Muscle of leg (tissue), 11 donors: ENCODE data around the gene ADK. TPM values are rescaled to one million over a fixed set of nuclear protein-coding genes. Genes with fewer than 3 reads are reported as not detected.
A peak's percentile ranks its signal among the peaks of the same experiment; 100 is the strongest.

ENCODE experiments used
- DNase-seq: peaks from one replicate; pipeline ENCODE4 v3.0.0; 2013
- H3K27ac ChIP-seq: one replicate; pipeline ENCODE4 v1.5.1; 2013; ENCODE audit warnings: mild to moderate bottlenecking, low read length, control low read depth
- H3K27me3 ChIP-seq: one replicate; pipeline ENCODE4 v1.6.1; 2013; ENCODE audit warnings: low read length; ENCODE audit not compliant: control insufficient read depth, insufficient read depth
- H3K36me3 ChIP-seq: one replicate; pipeline ENCODE4 v1.6.1; 2013; ENCODE audit warnings: low read length; ENCODE audit not compliant: control insufficient read depth, insufficient read depth
- H3K4me1 ChIP-seq: one replicate; pipeline ENCODE4 v1.6.1; 2013; ENCODE audit warnings: low read length; ENCODE audit not compliant: control insufficient read depth, insufficient read depth
- H3K4me3 ChIP-seq: one replicate; pipeline ENCODE4 v1.5.1; 2013; ENCODE audit warnings: low read length, control low read depth
- H3K9me3 ChIP-seq: replicated peaks from 2 replicates; pipeline ENCODE4 v1.6.1; 2013; ENCODE audit warnings: low read depth, low read length; ENCODE audit not compliant: control insufficient read depth
- WGBS: methylation state at CpG from one replicate; pipeline ENCODE4 v1.1.5; 2013; ENCODE audit warnings: missing lambda C conversion rate; ENCODE audit not compliant: insufficient coverage; 5-methylcytosine and 5-hydroxymethylcytosine counted together
- polyA plus RNA-seq, 8 donors: library from polyadenylated mRNA; unstranded; fragments of 120-200 nt; gene quantifications; one replicate each; pipeline versions ENCODE4 v1.2.1 to v1.2.3, GENCODE V29; 2013; ENCODE audit warnings: inconsistent platforms in 1 of 8, low replicate concordance in 1 of 8; ENCODE audit not compliant: insufficient read length in 8 of 8, insufficient read depth in 1 of 8
- total RNA-seq: library from RNA; stranded (reverse); fragments of 120-200 nt; gene quantifications from one replicate; pipeline ENCODE4 v1.2.4, GENCODE V29; 2013

ADK gene
- total and polyA plus RNA-seq, 9 donors, result 28.8 to 37.2 (median 34.4) TPM

DNA sequence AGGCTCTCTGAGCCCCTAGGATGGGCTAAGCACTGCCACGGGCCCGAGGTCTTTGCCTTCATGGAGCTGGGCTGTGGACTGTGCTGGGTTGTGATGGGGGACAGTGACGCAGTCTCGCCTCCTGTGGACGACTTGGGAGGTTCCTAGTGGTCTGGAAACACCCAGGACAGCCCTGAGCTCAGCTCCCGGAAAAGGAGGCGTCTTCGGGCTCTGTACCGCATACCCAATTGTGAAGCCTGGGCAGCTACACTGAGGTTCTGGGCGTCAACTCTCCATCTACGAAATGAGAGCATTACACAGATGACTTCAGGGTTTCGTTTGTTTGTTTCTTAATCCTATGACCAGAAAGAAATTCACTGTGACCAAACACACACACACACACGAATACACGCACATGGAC lies 595.8 kb downstream of the ADK start:
- no peak for DNase-seq

DNA sequence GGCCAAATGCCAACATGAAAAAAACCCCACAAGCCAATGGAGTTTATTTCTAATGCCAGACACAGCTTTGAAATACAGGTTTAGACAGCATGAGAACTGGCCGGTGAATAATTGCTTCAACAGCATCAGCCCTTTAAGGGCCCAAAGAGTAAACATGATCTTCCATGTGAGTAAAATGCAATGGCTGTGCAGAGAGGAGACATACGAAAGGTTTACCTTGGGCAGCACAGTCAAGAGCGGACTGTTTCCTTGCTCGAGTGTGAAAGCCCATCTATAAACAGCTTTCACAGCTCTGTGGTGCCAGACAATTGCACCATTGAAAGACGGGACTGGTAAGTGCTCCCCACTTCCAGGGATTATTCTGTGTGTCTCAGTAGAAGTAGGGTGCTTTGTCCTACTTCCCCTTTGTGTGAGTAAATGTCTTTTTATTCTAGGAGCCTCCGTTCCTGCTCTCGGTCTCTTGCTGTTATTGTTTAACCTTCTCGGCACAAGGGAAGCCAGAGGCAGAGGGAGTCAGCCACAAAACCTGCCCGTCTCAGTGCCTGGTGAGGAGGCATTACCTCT lies 597.5 kb downstream of the ADK start:
- H3K9me3 ChIP-seq, result no peaks in the 10 kb centered on the region
- H3K27me3 ChIP-seq, result no peaks in the 10 kb centered on the region
- H3K27ac ChIP-seq, result no peak overlapping the region
- H3K4me3 ChIP-seq, result no peak overlapping the region
- peaks cover 2% of the 10 kb centered on the region for H3K4me1 ChIP-seq
- no peak for DNase-seq
- WGBS, result 89% methylated on average over 1 of the region's 9 CpGs
- H3K36me3 ChIP-seq, result no peaks in the 10 kb centered on the region

More for the DNA sequence above, 595.8 kb downstream of the ADK start:
- Histone ChIP-seq H3K4me3 (no peak overlapping the region), H3K36me3 (no peaks in the 10 kb centered on the region), H3K27ac (no peak overlapping the region), H3K4me1 (no peaks in the 10 kb centered on the region), H3K27me3 (no peaks in the 10 kb centered on the region), H3K9me3 (no peaks in the 10 kb centered on the region)
- WGBS, result 81% methylated on average over 11 of the region's 14 CpGs

DNA sequence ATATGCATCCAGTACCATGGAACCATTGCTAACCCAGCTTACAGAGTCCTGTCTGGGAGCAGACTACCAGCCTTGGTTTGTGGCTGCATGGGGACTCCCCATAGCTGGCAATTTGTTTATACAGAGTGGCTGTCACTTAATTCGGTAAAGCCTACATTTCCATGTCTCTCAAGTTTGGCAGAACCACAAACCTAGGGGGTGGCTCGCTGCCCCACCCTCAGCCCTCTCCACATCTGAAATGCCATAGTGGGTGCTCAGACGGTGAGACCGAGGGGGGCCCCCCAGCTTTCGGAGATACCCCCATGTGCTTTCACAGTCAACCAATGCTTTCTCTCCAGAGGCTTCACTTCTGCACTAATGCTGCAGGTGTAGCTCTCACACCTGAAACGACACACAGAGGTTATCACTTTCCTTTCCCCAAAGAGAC lies 599.8 kb downstream of the ADK start:
- Histone ChIP-seq H3K4me3 (no peak overlapping the region), H3K27me3 (no peaks in the 10 kb centered on the region), H3K27ac (no peak overlapping the region), H3K36me3 (no peaks in the 10 kb centered on the region), H3K9me3 (no peaks in the 10 kb centered on the region), H3K4me1 (peaks cover 6% of the 10 kb centered on the region)
- 96% methylated on average over 4 of the region's 6 CpGs for WGBS
- no peak for DNase-seq

DNA sequence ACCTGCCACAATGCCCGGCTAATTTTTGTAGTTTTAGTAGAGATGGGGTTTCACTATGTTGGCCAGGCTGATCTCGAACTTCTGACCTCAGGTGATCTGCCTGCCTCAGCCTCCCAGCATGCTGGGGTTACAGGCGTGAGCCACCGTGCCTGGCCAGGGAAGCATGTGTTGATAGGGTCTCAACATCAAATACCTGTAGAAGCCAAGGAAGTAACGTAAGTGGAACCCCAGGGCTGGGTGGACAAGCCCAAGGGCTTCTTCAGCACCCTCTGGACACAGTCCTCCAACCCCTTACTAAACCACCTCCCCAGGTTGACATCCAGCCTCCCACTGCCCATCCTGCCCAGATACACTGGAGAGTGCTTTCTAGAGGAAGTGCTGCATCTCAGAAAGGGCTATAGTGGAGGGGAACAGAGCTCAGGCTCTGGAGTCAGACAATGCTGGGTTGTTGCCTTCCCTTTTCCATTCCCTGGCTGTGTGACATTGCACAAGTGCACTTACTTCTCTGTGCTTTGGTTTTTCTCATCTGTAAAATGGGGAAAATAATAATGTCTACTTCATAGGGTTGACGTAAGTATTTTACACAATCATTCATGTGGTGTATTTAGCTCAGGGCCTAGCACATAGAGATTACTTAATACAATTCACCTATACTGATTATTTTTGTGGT lies 601.5 kb downstream of the ADK start:
- Histone ChIP-seq H3K4me3 (no peak overlapping the region), H3K36me3 (no peaks in the 10 kb centered on the region), H3K27me3 (no peaks in the 10 kb centered on the region), H3K4me1 (peaks cover 6% of the 10 kb centered on the region), H3K9me3 (no peaks in the 10 kb centered on the region), H3K27ac (no peak overlapping the region)
- 100% methylated on average over 1 of the region's 6 CpGs for WGBS
- DNase-seq, result no peak

DNA sequence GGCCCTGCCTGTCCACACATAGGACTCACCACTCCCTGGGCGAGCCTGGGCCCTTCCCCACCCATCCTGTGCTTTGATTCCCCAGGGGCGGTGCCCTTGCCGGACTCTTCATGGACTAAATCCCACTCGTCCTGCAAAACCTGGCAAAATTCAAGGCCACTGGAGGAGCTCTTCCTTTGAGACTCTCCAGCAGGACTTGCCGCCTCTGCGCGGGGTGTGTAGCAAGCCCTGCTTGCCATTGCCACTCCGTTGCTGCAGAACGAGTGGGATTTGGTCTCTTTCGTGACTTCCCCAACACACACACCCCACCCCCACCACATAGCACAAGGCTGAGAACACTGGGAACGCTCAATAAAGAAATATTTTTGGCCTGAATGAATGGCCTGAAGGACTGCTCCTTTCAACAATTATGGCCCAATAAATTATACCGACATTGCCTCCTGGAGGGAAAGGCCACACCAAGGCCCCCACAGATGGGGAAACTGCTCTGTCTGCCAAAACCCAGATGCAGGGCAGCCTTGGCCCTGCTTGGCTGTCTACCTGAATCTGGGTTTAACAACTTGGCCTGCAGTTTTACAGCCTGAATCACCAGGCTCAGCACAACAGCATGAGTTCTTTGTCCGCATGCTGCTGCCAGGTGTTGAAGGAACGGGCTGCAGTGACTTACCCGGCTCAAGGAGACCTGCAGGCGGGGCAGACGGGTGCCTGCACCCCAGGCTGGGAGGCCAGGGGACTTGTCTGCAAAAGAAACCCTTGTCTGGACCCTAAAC lies 602.6 kb downstream of the ADK start:
- 34% methylated on average over 16 of the region's 17 CpGs for WGBS
- no peaks in the 10 kb centered on the region for H3K36me3 ChIP-seq
- DNase-seq, result peak; percentile 43

DNA sequence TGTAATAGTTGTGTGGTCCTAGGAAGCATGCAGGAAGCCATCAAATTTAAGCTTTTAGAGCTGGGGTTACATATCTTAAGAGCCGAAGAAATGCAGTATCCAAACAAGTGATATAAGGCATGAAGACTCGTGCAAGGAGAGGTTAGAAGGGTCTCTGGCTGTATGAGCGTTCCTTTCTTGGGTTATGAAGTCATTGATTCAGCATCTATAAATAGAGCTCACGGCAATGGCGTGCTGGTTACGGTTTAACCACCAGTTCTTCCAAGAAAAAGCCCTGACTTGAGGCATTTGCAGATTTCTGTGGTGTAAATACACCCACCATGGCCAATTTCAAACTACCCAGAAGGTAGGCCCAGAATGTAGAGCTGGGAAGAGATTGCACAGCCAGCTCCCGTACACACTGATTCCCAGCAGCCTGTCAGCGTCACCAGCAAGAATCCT lies 603.4 kb downstream of the ADK start:
- Histone ChIP-seq H3K4me3 (no peak overlapping the region), H3K4me1 (peaks cover 6% of the 10 kb centered on the region), H3K27me3 (no peaks in the 10 kb centered on the region), H3K9me3 (no peaks in the 10 kb centered on the region), H3K36me3 (no peaks in the 10 kb centered on the region), H3K27ac (no peak overlapping the region)
- no peak for DNase-seq
- WGBS, result 39% methylated on average over 2 of the region's 8 CpGs

More for the DNA sequence above, 602.6 kb downstream of the ADK start:
- Histone ChIP-seq H3K27me3 (no peaks in the 10 kb centered on the region), H3K9me3 (no peaks in the 10 kb centered on the region), H3K27ac (no peak overlapping the region), H3K4me1 (peaks cover 6% of the 10 kb centered on the region), H3K4me3 (no peak overlapping the region)

DNA sequence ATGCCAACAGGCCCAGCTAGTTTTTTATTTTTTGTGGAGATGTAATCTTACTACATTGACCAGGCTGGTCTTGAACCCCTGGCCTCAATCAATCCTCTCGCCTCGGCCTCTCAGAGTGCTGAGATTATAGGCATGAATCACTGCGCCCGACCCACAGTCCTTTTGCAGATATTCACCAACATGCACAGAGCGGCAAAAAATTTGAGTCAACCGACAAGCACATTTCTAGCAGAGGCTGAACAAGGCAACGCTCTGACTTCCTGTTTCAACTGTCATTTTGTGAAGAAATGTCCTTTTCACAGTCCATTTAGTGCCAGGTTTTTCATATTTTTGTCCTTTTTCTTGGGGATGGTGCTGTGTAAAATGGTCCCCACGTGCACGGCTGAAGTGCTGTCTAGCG lies 604.3 kb downstream of the ADK start:
- H3K4me3 ChIP-seq, result no peak overlapping the region
- H3K27me3 ChIP-seq, result no peaks in the 10 kb centered on the region
- H3K9me3 ChIP-seq, result no peaks in the 10 kb centered on the region
- no peak overlapping the region for H3K27ac ChIP-seq
- 88% methylated on average over 7 of the region's 10 CpGs for WGBS
- H3K36me3 ChIP-seq, result no peaks in the 10 kb centered on the region
- DNase-seq, result no peak
- peaks cover 6% of the 10 kb centered on the region for H3K4me1 ChIP-seq

Other genes with a start within 250 kb of the ADK start
- gene PLAU, start 240.1 kb upstream of the ADK start, total RNA-seq, result 21.4 TPM
- 10 to 100 TPM; 22.7 to 37.7 (median 28.6) TPM for gene PLAU, start 240.1 kb upstream of the ADK start, polyA plus RNA-seq
- 99.2 TPM for gene VCL, start 153.1 kb upstream of the ADK start, total RNA-seq
- 100 to 1,000 TPM; 111 to 153 (median 125) TPM for gene VCL, start 153.1 kb upstream of the ADK start, polyA plus RNA-seq
- 28.4 TPM for gene AP3M1, start 393 bp upstream of the ADK start, total RNA-seq
- gene AP3M1, start 393 bp upstream of the ADK start, polyA plus RNA-seq, result 10 to 100 TPM; 25.8 to 44.8 (median 37.1) TPM